ENCODE data around the gene SLC10A7. TPM values are rescaled to one million over a fixed set of nuclear protein-coding genes. Genes with fewer than 3 reads are reported as not detected.

Gene SLC10A7
- total RNA-seq, 1 donor from 2014 or later: 11.4 TPM

DNA sequence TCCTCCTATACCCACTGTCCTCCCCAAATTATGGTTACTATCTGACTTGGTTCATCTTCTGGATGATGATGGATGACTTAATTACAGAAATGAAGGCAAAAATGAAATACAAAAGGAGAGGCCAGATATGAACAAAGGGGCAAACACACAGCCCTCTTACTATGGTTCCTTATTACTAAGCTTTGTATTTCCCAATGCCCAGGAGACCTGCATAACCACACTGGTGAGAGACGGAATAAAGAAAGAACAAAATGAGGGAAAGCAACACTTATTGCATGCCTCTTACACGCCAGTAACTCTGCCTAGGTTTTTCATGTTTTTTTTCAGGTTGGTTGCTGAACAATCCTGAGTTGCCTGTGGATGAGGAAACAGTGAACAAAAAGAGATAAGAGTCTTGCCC lies 120.5 kb downstream of the SLC10A7 start:
- Histone ChIP-seq H3K36me3 (no peaks in the 10 kb centered on the region), H3K27ac (no peak overlapping the region), H3K27me3 (no peaks in the 10 kb centered on the region), H3K9me3 (no peaks in the 10 kb centered on the region), H3K4me1 (no peaks in the 10 kb centered on the region), H3K4me3 (no peak overlapping the region)
- TF ChIP-seq, protein P1, sequence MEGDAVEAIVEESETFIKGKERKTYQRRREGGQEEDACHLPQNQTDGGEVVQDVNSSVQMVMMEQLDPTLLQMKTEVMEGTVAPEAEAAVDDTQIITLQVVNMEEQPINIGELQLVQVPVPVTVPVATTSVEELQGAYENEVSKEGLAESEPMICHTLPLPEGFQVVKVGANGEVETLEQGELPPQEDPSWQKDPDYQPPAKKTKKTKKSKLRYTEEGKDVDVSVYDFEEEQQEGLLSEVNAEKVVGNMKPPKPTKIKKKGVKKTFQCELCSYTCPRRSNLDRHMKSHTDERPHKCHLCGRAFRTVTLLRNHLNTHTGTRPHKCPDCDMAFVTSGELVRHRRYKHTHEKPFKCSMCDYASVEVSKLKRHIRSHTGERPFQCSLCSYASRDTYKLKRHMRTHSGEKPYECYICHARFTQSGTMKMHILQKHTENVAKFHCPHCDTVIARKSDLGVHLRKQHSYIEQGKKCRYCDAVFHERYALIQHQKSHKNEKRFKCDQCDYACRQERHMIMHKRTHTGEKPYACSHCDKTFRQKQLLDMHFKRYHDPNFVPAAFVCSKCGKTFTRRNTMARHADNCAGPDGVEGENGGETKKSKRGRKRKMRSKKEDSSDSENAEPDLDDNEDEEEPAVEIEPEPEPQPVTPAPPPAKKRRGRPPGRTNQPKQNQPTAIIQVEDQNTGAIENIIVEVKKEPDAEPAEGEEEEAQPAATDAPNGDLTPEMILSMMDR (IDR thresholded peaks at IDR 0.05): no peak
- no peak for DNase-seq (ENCODE audit: low spot score in 2 of 2)
- intact Hi-C loops (cut with DNase I): no loop called here

DNA sequence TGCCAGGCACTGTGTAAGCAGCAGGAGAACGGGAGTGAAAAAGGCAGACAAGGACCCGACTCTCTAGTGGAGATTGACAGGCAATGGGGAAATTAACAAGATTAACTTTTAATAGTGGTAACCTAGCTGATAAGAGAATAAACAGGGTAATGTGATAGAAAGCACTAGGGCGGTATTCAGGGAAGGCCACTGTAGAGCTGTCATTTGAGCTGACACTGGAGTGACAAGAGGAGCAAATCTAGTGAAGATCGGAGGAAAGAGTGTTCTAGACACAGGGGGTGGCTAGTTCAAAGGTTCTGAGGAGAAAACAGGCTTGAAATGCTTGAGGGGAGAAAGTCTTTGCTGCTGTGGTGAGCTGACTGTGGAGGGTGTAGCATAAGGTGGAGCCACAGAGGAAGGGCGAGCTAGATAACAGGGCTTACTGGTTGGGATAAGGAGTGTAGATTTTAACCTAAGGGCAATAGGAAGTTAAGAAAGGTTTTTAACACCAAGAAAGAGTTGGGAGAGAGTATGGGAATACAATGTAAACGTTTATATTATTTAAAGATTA lies 122.8 kb downstream of the SLC10A7 start:
- Histone ChIP-seq H3K27ac (no peak overlapping the region), H3K36me3 (no peaks in the 10 kb centered on the region), H3K4me1 (no peaks in the 10 kb centered on the region), H3K9me3 (no peaks in the 10 kb centered on the region), H3K4me3 (no peak overlapping the region), H3K27me3 (no peaks in the 10 kb centered on the region)
- DNase-seq (ENCODE audit: low spot score in 2 of 2): no peak
- intact Hi-C loops (cut with DNase I): no loop called here
- TF ChIP-seq, protein P1 (IDR thresholded peaks at IDR 0.05): no peak

DNA sequence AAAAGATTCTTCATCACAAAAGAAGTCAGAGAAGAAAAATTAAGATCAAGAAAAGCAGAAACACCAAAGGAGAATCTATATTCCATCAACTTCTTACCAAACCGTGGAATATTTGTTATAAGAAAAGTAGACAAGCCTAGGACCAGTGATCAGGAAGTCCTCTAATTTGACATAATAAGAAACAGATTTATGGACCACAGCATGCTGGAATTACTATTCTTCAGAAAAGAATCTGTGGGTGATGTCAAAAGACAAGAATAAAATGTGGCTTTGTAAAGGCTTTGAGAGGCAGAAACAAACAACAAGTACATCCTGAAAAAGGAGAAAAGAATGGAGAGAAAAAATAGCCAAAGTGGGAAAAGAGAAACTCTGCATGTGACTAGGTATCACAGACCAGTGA lies 123.3 kb downstream of the SLC10A7 start:
- H3K36me3 ChIP-seq: no peaks in the 10 kb centered on the region
- no peak overlapping the region for H3K27ac ChIP-seq
- H3K4me1 ChIP-seq: no peaks in the 10 kb centered on the region
- H3K4me3 ChIP-seq: no peak overlapping the region
- intact Hi-C loops (cut with DNase I): no loop called here
- TF ChIP-seq, protein P1 (IDR thresholded peaks at IDR 0.05): no peak
- no peaks in the 10 kb centered on the region for H3K27me3 ChIP-seq
- no peaks in the 10 kb centered on the region for H3K9me3 ChIP-seq
- DNase-seq (ENCODE audit: low spot score in 2 of 2): no peak

DNA sequence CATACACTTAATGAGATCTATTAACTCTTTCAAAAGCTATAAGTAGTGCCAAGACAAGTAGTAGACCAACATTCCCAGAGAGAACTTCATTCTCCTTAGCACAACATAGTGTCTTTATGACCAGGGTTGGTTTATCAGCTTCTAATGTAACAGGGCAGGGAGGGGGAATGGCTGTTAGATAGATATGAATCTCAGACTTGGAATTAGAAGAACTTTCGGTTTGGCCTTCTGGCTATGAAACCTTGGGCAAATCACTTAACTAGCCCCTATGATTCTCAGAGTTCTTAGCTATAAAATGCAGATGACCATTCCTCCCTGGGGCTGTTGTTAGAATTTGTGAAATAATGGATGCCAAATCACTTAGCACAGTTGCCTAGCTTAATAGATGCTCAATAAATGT lies 132.2 kb downstream of the SLC10A7 start:
- no peaks in the 10 kb centered on the region for H3K9me3 ChIP-seq
- no peak for DNase-seq (ENCODE audit: low spot score in 2 of 2)
- no peak overlapping the region for H3K27ac ChIP-seq
- H3K27me3 ChIP-seq: no peaks in the 10 kb centered on the region
- intact Hi-C loops (cut with DNase I): no loop called here
- H3K4me3 ChIP-seq: no peak overlapping the region
- no peaks in the 10 kb centered on the region for H3K4me1 ChIP-seq
- TF ChIP-seq, protein P1 (IDR thresholded peaks at IDR 0.05): no peak
- no peaks in the 10 kb centered on the region for H3K36me3 ChIP-seq

DNA sequence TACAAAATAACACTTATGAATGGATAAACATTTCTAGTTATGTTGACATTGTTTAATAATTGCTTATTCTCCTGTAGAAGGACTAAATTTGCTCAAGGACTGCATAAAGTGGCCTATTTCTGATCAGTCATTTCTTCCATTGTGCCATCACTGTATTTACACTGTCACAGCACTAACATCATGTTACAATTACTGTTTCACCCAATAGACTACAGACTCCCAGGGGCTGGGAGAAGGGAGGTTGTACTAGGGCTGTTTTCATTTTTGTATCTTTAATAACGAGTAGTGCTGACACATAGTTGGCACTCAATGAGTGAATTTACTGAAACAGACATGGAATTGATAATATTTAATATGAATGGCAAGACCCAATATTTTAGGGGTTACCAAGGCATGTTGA lies 139.5 kb downstream of the SLC10A7 start:
- TF ChIP-seq, protein P1 (IDR thresholded peaks at IDR 0.05): no peak
- intact Hi-C loops (cut with DNase I): no loop called here
- H3K36me3 ChIP-seq: no peaks in the 10 kb centered on the region
- no peak for DNase-seq (ENCODE audit: low spot score in 2 of 2)
- H3K27me3 ChIP-seq: no peaks in the 10 kb centered on the region
- H3K27ac ChIP-seq: no peak overlapping the region
- no peaks in the 10 kb centered on the region for H3K9me3 ChIP-seq
- no peaks in the 10 kb centered on the region for H3K4me1 ChIP-seq
- no peak overlapping the region for H3K4me3 ChIP-seq

All from ascending aorta (tissue), 2 donors.